GM10266 (cell line): Measurements from ENCODE around the gene KDM2A.

Source experiments
- DNase-seq: peaks from one replicate; pipeline ENCODE4 v3.0.0; 2012; ENCODE audit errors: extremely low spot score
- CTCF ChIP-seq: IDR thresholded peaks from 2 replicates; pipeline ENCODE4 v1.5.1; 2012; ENCODE audit warnings: mild to moderate bottlenecking, low read depth; ENCODE audit not compliant: control insufficient read depth, insufficient read depth; ENCODE audit errors: missing control alignments

KDM2A gene

DNA sequence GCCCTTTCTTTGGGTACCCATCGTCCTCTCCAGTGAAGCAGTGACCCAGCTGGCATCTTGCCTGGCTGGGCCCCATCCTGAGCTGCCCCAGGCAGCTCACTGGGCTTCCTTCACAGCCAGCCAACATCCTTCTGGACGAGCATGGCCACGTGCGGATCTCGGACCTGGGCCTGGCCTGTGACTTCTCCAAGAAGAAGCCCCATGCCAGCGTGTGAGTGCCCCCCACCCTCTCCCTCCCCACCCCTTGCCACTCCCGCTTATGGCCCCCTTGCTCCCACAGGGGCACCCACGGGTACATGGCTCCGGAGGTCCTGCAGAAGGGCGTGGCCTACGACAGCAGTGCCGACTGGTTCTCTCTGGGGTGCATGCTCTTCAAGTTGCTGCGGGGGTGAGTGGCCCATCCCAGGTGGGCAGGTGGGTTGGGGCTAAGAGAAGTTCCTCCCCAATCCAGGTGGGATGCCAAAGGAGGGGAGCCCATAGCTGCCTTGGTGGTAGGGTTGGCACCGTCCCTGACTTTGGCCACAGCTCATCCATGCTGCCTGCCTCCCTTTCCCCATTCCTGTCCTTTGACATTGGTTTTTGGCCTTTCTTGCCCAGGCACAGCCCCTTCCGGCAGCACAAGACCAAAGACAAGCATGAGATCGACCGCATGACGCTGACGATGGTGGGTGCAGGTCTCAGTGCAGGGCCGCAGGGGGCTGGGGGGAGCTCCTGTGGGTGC, 163.3 kb downstream of the KDM2A start:
- no peak for DNase-seq
- no peak for TF ChIP-seq CTCF

DNA sequence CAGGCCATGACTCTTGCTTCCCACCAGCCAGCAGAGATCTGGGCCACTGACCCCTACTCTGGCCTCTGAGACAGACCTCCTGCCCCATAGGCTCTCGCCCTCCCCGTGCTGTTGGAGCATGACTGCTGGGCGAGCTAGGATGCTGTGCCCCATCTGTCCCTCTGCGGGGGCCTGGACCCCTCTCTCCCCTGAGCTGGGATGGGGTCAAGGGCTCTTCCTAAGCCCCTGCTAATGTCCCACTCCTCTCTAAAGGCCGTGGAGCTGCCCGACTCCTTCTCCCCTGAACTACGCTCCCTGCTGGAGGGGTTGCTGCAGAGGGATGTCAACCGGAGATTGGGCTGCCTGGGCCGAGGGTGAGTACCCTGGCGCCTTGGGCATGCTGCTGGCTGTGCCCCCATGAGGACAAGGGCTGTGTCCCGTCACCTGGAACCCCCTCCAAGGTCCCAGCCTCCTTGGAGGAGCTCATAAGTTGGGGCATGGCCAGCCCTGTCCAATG, 163.9 kb downstream of the KDM2A start:
- DNase-seq: no peak
- no peak for TF ChIP-seq CTCF

- DNase-seq: no peak
- TF ChIP-seq CTCF: no peak
Measured at GRCh38 chr11:67283481-67283963, 164.5 kb downstream of the KDM2A start.

- no peak for TF ChIP-seq CTCF
- no peak for DNase-seq
Measured at GRCh38 chr11:67284811-67285540, 165.9 kb downstream of the KDM2A start.

DNA sequence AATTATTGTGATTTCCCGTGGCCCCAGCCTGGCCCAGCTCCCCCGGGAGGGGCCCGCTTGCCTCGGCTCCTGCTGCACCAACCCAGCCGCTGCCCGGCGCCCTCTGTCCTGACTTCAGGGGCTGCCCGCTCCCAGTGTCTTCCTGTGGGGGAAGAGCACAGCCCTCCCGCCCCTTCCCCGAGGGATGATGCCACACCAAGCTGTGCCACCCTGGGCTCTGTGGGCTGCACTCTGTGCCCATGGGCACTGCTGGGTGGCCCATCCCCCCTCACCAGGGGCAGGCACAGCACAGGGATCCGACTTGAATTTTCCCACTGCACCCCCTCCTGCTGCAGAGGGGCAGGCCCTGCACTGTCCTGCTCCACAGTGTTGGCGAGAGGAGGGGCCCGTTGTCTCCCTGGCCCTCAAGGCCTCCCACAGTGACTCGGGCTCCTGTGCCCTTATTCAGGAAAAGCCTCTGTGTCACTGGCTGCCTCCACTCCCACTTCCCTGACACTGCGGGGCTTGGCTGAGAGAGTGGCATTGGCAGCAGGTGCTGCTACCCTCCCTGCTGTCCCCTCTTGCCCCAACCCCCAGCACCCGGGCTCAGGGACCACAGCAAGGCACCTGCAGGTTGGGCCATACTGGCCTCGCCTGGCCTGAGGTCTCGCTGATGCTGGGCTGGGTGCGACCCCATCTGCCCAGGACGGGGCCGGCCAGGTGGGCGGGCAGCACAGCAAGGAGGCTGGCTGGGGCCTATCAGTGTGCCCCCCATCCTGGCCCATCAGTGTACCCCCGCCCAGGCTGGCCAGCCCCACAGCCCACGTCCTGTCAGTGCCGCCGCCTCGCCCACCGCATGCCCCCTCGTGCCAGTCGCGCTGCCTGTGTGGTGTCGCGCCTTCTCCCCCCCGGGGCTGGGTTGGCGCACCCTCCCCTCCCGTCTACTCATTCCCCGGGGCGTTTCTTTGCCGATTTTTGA, 166.8 kb downstream of the KDM2A start:
- TF ChIP-seq CTCF: no peak
- DNase-seq: no peak

GRCh38 chr11:67286621-67287333, 167.7 kb downstream of the KDM2A start:
- TF ChIP-seq CTCF: no peak
- no peak for DNase-seq
